Measurements from ENCODE around the gene CTU1.

Gene CTU1

DNA sequence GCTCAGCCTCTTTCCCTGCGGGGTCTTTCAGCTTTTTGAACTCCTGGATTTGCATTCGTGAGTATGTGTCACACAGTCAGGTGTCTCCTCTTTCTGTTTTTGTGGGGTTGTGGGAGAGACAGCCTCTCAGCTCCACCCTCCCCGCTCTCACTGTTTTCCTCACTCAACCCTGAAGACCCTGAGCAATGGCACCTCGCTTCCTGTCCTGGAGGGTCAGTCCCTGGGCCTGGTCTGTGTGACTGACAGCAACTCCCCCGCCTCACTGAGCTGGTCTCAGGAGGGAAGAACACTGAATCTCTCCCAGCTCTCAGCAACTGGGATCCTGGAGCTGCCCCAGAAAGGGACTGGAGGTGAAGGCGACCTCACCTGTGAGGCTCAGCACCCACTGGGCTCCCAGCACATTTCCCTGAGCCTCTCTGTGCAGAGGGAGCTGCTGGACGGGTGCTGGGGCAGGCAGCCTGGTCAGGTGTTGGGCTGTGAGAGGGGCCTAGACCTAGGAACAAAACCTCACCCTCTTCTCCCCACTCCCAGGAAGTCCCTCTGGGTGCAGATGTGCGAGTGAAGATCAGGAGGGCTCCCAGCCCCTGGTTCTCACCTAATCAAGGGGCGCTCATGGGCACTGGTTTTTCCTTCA lies 29.7 kb upstream of the CTU1 start:
- no peaks in the 10 kb centered on the region for H3K27me3 ChIP-seq (ENCODE audit: insufficient read depth, low read length)
- no peaks in the 10 kb centered on the region for H3K36me3 ChIP-seq (ENCODE audit: control insufficient read depth in 1 of 2, insufficient read depth in 2 of 2, low read length in 2 of 2)
- WGBS (ENCODE audit: extremely low coverage, insufficient coverage, insufficient read length): no CpG with 5 or more reads among the region's 9 CpGs
- no peak overlapping the region for H3K4ac ChIP-seq (ENCODE audit: low read depth, low read length)
- H3K4me2 ChIP-seq (ENCODE audit: low read length): no peak overlapping the region
- no peak overlapping the region for H3K18ac ChIP-seq (ENCODE audit: low read length)
- H4K8ac ChIP-seq (ENCODE audit: low read depth, low read length): no peak overlapping the region
- no peaks in the 10 kb centered on the region for H3K79me2 ChIP-seq (ENCODE audit: control insufficient read depth, insufficient read depth, low read length, poor library complexity)
- no peak overlapping the region for H3K4me3 ChIP-seq (ENCODE audit: low read depth, low read length)
- H2AK5ac ChIP-seq (ENCODE audit: low read length): no peak overlapping the region
- H3K14ac ChIP-seq (ENCODE audit: low read length): no peak overlapping the region
- H2BK12ac ChIP-seq (ENCODE audit: low read length): no peak overlapping the region
- H2AFZ ChIP-seq (ENCODE audit: insufficient read depth, low read length, poor library complexity): no peak overlapping the region
- no peak overlapping the region for H3K9ac ChIP-seq (ENCODE audit: low read length)
- H3K23ac ChIP-seq (ENCODE audit: low read length): no peak overlapping the region
- H2BK5ac ChIP-seq (ENCODE audit: low read depth, low read length, poor library complexity): no peak overlapping the region
- H4K91ac ChIP-seq (ENCODE audit: low read depth, low read length): no peak overlapping the region
- H3K27ac ChIP-seq (ENCODE audit: low read depth, low read length): no peak overlapping the region
- no peaks in the 10 kb centered on the region for H3K4me1 ChIP-seq (ENCODE audit: control insufficient read depth in 1 of 2, insufficient read depth in 2 of 2, low read length in 2 of 2)
- DNase-seq: no peak
- no peak overlapping the region for H2BK120ac ChIP-seq (ENCODE audit: insufficient read depth, low read length, poor library complexity)
- no peaks in the 10 kb centered on the region for H3K79me1 ChIP-seq (ENCODE audit: low read length)
- no peak overlapping the region for H4K12ac ChIP-seq (ENCODE audit: low read depth, low read length)
- H3K9me3 ChIP-seq (ENCODE audit: insufficient read depth, low read depth, low read length): peaks cover 4% of the 10 kb centered on the region

DNA sequence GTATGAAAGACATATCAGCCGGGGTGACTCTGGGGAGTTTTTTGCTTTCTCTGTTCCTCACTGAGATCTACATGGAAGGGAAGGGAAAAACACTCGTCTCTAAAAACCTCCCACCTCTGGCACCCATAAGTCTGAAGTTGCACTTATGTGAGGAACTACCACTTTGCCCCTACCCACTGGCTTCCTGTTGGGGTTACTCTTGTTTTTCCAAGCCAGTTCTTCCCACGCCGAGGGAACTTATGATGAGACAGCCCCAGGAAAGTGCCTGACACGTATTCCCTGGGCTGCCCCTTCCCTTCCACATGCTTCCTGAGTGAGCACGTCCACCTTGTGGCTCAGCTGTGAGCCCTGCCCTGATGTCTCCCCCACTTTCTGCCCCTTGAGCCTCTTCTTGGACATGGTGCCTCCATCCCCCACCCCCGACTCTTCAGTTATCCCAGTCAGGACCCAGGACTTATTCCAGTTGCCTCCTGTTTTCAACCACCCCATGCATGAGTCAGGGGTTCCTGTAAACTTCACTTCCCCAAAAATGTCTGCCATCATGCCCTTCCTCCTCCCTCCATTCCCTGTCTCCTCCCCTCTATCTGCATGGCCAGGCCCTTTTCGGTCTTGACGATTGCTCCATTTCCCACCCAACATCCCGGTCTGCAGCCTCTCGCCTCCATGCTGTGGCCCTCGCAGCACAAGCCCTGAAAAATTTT lies 28.8 kb upstream of the CTU1 start:
- Histone ChIP-seq H2AFZ (ENCODE audit: insufficient read depth, low read length, poor library complexity) (no peak overlapping the region), H3K9ac (ENCODE audit: low read length) (no peak overlapping the region), H4K12ac (ENCODE audit: low read depth, low read length) (no peak overlapping the region), H2BK120ac (ENCODE audit: insufficient read depth, low read length, poor library complexity) (no peak overlapping the region), H3K79me1 (ENCODE audit: low read length) (no peaks in the 10 kb centered on the region), H2BK5ac (ENCODE audit: low read depth, low read length, poor library complexity) (no peak overlapping the region), H2BK12ac (ENCODE audit: low read length) (no peak overlapping the region), H3K4me1 (ENCODE audit: control insufficient read depth in 1 of 2, insufficient read depth in 2 of 2, low read length in 2 of 2) (no peaks in the 10 kb centered on the region), H3K9me3 (ENCODE audit: insufficient read depth, low read depth, low read length) (peaks cover 4% of the 10 kb centered on the region), H3K14ac (ENCODE audit: low read length) (no peak overlapping the region), H3K27me3 (ENCODE audit: insufficient read depth, low read length) (no peaks in the 10 kb centered on the region), H3K23ac (ENCODE audit: low read length) (no peak overlapping the region), H2AK5ac (ENCODE audit: low read length) (no peak overlapping the region), H3K4me3 (ENCODE audit: low read depth, low read length) (peak overlapping the region; percentile 12), H3K36me3 (ENCODE audit: control insufficient read depth in 1 of 2, insufficient read depth in 2 of 2, low read length in 2 of 2) (no peaks in the 10 kb centered on the region), H3K4ac (ENCODE audit: low read depth, low read length) (no peak overlapping the region), H3K4me2 (ENCODE audit: low read length) (no peak overlapping the region), H4K8ac (ENCODE audit: low read depth, low read length) (no peak overlapping the region), H4K91ac (ENCODE audit: low read depth, low read length) (no peak overlapping the region), H3K79me2 (ENCODE audit: control insufficient read depth, insufficient read depth, low read length, poor library complexity) (no peaks in the 10 kb centered on the region), H3K18ac (ENCODE audit: low read length) (no peak overlapping the region), H3K27ac (ENCODE audit: low read depth, low read length) (no peak overlapping the region)
- WGBS (ENCODE audit: extremely low coverage, insufficient coverage, insufficient read length): no CpG with 5 or more reads among the region's 12 CpGs
- DNase-seq: peak in 1 of 2 donors; percentile 9

DNA sequence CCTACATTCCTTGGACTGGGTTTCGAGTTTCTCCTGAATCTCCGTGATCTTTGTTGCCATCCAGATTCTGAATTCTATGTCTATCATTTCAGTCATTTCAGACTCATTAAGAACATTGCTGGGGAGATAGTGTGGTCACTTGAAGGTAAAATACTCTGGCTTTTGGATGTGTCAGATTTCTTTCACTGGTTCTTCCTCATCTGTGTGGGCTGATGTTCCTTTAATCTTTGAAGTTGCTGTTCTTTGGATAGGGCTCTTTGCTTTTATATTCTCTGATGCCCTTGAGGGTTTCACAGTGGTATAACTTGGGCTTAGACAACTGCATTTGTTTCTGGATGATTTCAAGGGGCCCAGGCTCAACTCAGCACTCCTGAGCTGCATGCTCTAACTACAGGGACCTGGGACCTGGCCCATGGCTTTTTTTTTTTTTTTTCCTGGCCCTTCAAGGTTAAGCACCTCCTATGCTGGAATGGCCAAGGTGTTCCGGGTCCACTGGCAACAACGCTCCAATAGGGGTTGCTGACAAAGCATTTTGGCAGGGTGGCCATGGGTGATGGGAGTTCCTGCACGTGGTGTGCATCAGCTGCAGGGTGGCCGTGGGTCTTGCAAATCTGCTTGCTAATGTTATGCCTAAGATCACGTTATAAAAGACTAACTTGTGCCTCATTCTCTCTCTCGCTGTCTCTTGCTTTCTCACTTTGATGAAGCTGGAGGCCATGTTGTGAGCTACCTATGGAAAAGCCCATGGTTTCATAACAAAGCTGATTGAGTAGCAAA lies 28.0 kb upstream of the CTU1 start:
- H2BK12ac ChIP-seq (ENCODE audit: low read length): no peak overlapping the region
- peaks cover 4% of the 10 kb centered on the region for H3K9me3 ChIP-seq (ENCODE audit: insufficient read depth, low read depth, low read length)
- no peaks in the 10 kb centered on the region for H3K36me3 ChIP-seq (ENCODE audit: control insufficient read depth in 1 of 2, insufficient read depth in 2 of 2, low read length in 2 of 2)
- H2BK5ac ChIP-seq (ENCODE audit: low read depth, low read length, poor library complexity): no peak overlapping the region
- no peak overlapping the region for H4K8ac ChIP-seq (ENCODE audit: low read depth, low read length)
- no peaks in the 10 kb centered on the region for H3K4me1 ChIP-seq (ENCODE audit: control insufficient read depth in 1 of 2, insufficient read depth in 2 of 2, low read length in 2 of 2)
- H3K79me1 ChIP-seq (ENCODE audit: low read length): no peaks in the 10 kb centered on the region
- no peak overlapping the region for H2AK5ac ChIP-seq (ENCODE audit: low read length)
- no peak overlapping the region for H3K4me3 ChIP-seq (ENCODE audit: low read depth, low read length)
- no peak for DNase-seq
- H4K12ac ChIP-seq (ENCODE audit: low read depth, low read length): no peak overlapping the region
- H4K91ac ChIP-seq (ENCODE audit: low read depth, low read length): no peak overlapping the region
- no peak overlapping the region for H2AFZ ChIP-seq (ENCODE audit: insufficient read depth, low read length, poor library complexity)
- no peaks in the 10 kb centered on the region for H3K27me3 ChIP-seq (ENCODE audit: insufficient read depth, low read length)
- H3K79me2 ChIP-seq (ENCODE audit: control insufficient read depth, insufficient read depth, low read length, poor library complexity): no peaks in the 10 kb centered on the region
- no peak overlapping the region for H3K23ac ChIP-seq (ENCODE audit: low read length)
- H3K18ac ChIP-seq (ENCODE audit: low read length): no peak overlapping the region
- no peak overlapping the region for H3K14ac ChIP-seq (ENCODE audit: low read length)
- no CpG with 5 or more reads among the region's 8 CpGs for WGBS (ENCODE audit: extremely low coverage, insufficient coverage, insufficient read length)
- H3K4me2 ChIP-seq (ENCODE audit: low read length): no peak overlapping the region
- H3K9ac ChIP-seq (ENCODE audit: low read length): no peak overlapping the region
- no peak overlapping the region for H2BK120ac ChIP-seq (ENCODE audit: insufficient read depth, low read length, poor library complexity)
- H3K4ac ChIP-seq (ENCODE audit: low read depth, low read length): no peak overlapping the region
- no peak overlapping the region for H3K27ac ChIP-seq (ENCODE audit: low read depth, low read length)

DNA sequence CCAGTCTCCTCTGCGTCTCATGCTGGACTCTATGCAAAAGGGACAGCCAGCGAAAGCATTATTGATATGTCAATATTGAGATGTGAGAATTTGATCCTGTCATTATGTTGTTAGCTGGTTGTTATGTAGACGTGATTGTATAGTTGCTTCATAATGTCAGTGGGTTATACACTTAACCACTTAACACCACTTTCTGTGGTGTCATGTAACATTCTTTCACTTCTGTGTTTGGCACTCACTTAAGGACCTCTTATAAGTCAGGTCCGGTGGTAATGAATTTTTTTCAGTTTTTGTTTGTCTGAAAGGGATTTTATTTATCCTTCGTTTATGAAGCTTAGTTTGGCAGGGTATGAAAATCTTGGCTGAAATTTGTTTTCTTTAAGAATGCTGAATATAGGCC lies 26.8 kb upstream of the CTU1 start:
- DNase-seq: no peak
- peaks cover 4% of the 10 kb centered on the region for H3K9me3 ChIP-seq (ENCODE audit: insufficient read depth, low read depth, low read length)
- no peaks in the 10 kb centered on the region for H3K79me1 ChIP-seq (ENCODE audit: low read length)
- no peak overlapping the region for H3K14ac ChIP-seq (ENCODE audit: low read length)
- H3K4me1 ChIP-seq (ENCODE audit: control insufficient read depth in 1 of 2, insufficient read depth in 2 of 2, low read length in 2 of 2): no peaks in the 10 kb centered on the region
- no peak overlapping the region for H2AFZ ChIP-seq (ENCODE audit: insufficient read depth, low read length, poor library complexity)
- no peak overlapping the region for H2AK5ac ChIP-seq (ENCODE audit: low read length)
- no peaks in the 10 kb centered on the region for H3K27me3 ChIP-seq (ENCODE audit: insufficient read depth, low read length)
- H2BK120ac ChIP-seq (ENCODE audit: insufficient read depth, low read length, poor library complexity): no peak overlapping the region
- no peak overlapping the region for H4K12ac ChIP-seq (ENCODE audit: low read depth, low read length)
- H3K4ac ChIP-seq (ENCODE audit: low read depth, low read length): no peak overlapping the region
- no peak overlapping the region for H3K9ac ChIP-seq (ENCODE audit: low read length)
- no peak overlapping the region for H3K27ac ChIP-seq (ENCODE audit: low read depth, low read length)
- no peak overlapping the region for H3K4me3 ChIP-seq (ENCODE audit: low read depth, low read length)
- H3K18ac ChIP-seq (ENCODE audit: low read length): no peak overlapping the region
- H2BK12ac ChIP-seq (ENCODE audit: low read length): no peak overlapping the region
- no peak overlapping the region for H4K8ac ChIP-seq (ENCODE audit: low read depth, low read length)
- H3K36me3 ChIP-seq (ENCODE audit: control insufficient read depth in 1 of 2, insufficient read depth in 2 of 2, low read length in 2 of 2): no peaks in the 10 kb centered on the region
- H4K91ac ChIP-seq (ENCODE audit: low read depth, low read length): no peak overlapping the region
- no peaks in the 10 kb centered on the region for H3K79me2 ChIP-seq (ENCODE audit: control insufficient read depth, insufficient read depth, low read length, poor library complexity)
- WGBS (ENCODE audit: extremely low coverage, insufficient coverage, insufficient read length): no CpG with 5 or more reads among the region's 5 CpGs
- H2BK5ac ChIP-seq (ENCODE audit: low read depth, low read length, poor library complexity): no peak overlapping the region
- no peak overlapping the region for H3K23ac ChIP-seq (ENCODE audit: low read length)
- H3K4me2 ChIP-seq (ENCODE audit: low read length): no peak overlapping the region
